ENCODE measurements around the gene TSPAN5.

The TSPAN5 gene

DNA sequence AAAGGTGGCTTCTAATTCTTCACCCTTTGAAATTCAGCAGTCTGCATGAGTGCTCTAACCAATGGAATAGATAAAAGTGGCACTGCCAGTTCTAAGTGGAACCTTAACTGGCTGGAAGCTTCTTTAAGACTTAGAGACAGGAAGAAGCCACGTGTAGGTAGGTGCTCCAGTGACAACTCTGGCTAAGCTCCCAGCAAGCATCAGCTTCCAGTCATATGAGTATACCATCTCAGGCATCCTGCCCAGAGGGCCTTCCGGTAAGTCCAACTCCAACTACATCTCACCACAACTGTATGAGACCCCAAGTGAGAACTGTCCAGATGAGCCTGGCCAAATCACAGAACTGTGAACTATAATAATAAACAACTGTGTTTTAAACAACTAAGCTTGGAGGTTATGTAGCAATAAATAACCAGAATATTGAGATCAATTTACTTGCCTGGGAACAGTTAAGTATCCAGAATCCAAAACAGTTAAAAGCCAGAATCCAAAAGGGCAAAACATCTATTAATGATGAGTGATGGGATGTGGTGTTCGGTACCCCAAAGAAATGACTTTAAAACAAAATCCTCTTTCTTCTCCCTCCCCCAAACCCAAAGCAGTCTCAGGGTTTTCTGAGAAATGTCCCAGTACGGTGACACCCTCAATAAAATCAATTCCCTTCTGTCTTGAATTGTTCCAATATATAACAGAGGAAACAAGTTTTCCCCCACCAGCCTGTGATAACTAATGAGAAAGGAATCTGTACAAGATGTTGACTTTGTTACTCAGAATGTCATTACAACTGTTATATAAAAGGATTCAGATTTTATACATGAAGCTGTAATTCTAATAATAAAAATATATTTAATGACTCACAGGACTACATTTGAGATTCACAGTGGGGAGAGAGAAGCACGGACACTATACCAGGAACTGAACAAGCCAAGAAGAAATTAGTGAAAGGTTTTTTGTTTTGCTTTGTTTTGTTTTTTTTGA is 4.2 kb downstream of the TSPAN5 start:
- FAIRE-seq, result no peak
- no peak for TF ChIP-seq POLR2A (IDR thresholded peaks at IDR 0.05; ENCODE audit: low read depth, low read length)
- TF ChIP-seq POU2F2 (IDR thresholded peaks at IDR 0.05; ENCODE audit: low read depth, low read length), result no peak
- no peak for TF ChIP-seq TAF1 (IDR thresholded peaks at IDR 0.05; ENCODE audit: low read depth, low read length)
- no peak for TF ChIP-seq SPI1 (IDR thresholded peaks at IDR 0.05; ENCODE audit: low read depth, low read length)
- TF ChIP-seq PAX5 (IDR thresholded peaks at IDR 0.05; ENCODE audit: insufficient read depth, low read length, severe bottlenecking), result no peak
- no peak for TF ChIP-seq POLR2AphosphoS5 (IDR thresholded peaks at IDR 0.05; ENCODE audit: low read depth, low read length)

DNA sequence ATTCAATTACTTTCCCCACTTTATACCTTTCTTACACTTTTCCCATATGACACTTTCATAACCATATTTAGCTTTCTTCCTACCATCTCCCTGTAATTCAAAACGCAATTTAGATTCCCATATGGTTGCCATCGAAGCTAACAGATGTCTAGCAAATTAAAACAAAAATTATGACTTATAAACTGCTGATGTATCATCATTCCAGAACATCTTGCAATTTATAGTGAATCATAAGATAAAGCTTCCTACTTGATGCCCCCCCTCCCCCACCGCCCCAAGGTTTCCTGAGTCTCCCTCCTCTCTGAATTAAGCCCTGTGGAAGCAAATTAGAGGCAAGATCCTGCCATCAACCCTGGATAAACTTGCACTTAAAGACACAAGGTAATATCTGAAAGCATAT is 5.4 kb downstream of the TSPAN5 start:
- FAIRE-seq (no peak), DNase-seq (ENCODE audit: insufficient read length, low spot score) (no peak)
- no peak for TF ChIP-seq POLR2A (IDR thresholded peaks at IDR 0.05; ENCODE audit: low read depth, low read length)
- TF ChIP-seq PAX5 (IDR thresholded peaks at IDR 0.05; ENCODE audit: insufficient read depth, low read length, severe bottlenecking), result no peak
- TF ChIP-seq POU2F2 (IDR thresholded peaks at IDR 0.05; ENCODE audit: low read depth, low read length), result no peak
- TF ChIP-seq TAF1 (IDR thresholded peaks at IDR 0.05; ENCODE audit: low read depth, low read length), result no peak
- TF ChIP-seq SPI1 (IDR thresholded peaks at IDR 0.05; ENCODE audit: low read depth, low read length), result no peak
- no peak for TF ChIP-seq POLR2AphosphoS5 (IDR thresholded peaks at IDR 0.05; ENCODE audit: low read depth, low read length)

More for the DNA sequence above, 4.2 kb downstream of the TSPAN5 start:
- DNase-seq (ENCODE audit: insufficient read length, low spot score), result no peak

DNA sequence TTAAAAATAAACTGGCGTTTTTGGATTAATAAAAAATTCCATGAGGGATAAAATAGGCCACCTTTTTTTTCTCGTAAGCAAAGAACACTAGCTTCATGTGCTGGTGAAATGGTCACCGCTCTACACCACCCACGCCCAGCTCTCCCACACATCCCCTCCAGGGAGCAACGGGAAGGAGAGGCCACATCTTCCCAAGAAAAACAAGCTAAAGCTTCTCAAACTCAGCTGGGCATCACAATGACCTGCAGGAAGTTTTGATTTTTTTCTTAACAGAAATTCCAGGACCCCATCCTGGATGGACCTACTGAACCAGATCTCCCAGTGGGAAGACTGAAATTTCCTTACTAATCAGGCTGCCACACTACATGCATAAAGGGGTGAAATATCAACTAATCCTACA is 9.8 kb downstream of the TSPAN5 start:
- FAIRE-seq (no peak), DNase-seq (ENCODE audit: insufficient read length, low spot score) (no peak)
- TF ChIP-seq POLR2AphosphoS5 (IDR thresholded peaks at IDR 0.05; ENCODE audit: low read depth, low read length) (no peak), POLR2A (IDR thresholded peaks at IDR 0.05; ENCODE audit: low read depth, low read length) (no peak)

DNA sequence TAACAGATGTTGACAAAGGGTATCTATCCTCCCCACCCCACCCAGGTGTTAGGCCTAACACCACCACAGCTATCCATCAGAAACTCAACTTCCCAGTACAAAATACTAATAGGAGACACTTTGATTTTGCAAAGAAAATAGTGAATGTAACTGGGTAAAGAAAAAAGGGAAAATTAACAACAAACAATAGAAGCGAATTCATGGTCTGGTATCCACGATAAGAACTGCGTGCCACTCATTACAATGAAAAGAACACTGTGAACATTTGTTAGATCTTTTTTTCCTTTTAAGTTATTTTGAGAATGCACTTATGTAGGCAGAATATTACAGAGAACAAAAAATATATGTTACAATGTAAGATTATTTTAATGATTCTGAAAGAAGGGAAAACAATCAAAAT is 12.0 kb downstream of the TSPAN5 start:
- TF ChIP-seq TAF1 (IDR thresholded peaks at IDR 0.05; ENCODE audit: low read depth, low read length), result no peak
- TF ChIP-seq POLR2AphosphoS5 (IDR thresholded peaks at IDR 0.05; ENCODE audit: low read depth, low read length), result no peak
- TF ChIP-seq SPI1 (IDR thresholded peaks at IDR 0.05; ENCODE audit: low read depth, low read length), result no peak
- TF ChIP-seq POLR2A (IDR thresholded peaks at IDR 0.05; ENCODE audit: low read depth, low read length), result no peak
- TF ChIP-seq PAX5 (IDR thresholded peaks at IDR 0.05; ENCODE audit: insufficient read depth, low read length, severe bottlenecking), result no peak
- TF ChIP-seq POU2F2 (IDR thresholded peaks at IDR 0.05; ENCODE audit: low read depth, low read length), result no peak
- DNase-seq (ENCODE audit: insufficient read length, low spot score) (no peak), FAIRE-seq (no peak)

DNA sequence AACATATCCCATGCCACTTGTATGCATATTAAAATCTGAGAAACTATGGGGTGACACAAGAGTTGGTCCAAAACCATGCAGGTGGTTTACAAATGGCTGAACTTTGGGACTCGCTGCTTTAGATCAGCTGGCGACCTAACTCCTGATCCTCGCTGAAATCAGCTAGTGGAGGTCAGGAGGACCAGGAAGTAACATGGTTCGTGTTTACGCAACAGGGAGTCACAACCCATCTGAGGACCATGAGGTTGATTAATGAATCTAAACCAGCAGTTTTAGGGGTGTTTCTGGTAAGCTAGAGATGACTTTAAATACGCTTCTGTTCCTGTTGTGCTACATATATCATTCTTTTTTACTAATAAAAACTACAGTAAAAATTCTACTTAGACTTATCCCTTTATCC is 12.9 kb downstream of the TSPAN5 start:
- TF ChIP-seq POLR2A (IDR thresholded peaks at IDR 0.05; ENCODE audit: low read depth, low read length), result no peak
- TF ChIP-seq SPI1 (IDR thresholded peaks at IDR 0.05; ENCODE audit: low read depth, low read length), result no peak
- no peak for TF ChIP-seq PAX5 (IDR thresholded peaks at IDR 0.05; ENCODE audit: insufficient read depth, low read length, severe bottlenecking)
- no peak for TF ChIP-seq POLR2AphosphoS5 (IDR thresholded peaks at IDR 0.05; ENCODE audit: low read depth, low read length)
- FAIRE-seq (no peak), DNase-seq (ENCODE audit: insufficient read length, low spot score) (no peak)

DNA sequence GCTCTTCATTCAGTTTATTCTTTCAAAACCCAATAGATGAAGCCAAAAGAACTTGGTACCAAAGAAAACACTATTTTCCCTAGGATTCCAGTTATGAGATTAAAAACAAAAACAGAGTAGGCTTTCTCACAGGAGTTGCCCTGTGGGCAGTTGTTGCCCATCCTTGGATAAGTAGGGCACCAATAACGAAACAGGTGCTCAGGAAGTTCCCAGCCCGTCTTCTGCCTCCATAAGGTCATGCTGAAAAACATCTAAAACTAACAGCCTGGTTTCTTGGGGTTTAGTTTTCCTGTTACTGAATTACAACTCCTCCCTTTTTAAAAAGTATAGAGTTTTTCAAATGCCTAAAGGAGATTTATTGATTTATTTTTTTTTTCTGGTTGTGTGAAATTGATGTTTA is 14.7 kb downstream of the TSPAN5 start:
- TF ChIP-seq POU2F2 (IDR thresholded peaks at IDR 0.05; ENCODE audit: low read depth, low read length), result no peak
- no peak for TF ChIP-seq TAF1 (IDR thresholded peaks at IDR 0.05; ENCODE audit: low read depth, low read length)
- TF ChIP-seq PAX5 (IDR thresholded peaks at IDR 0.05; ENCODE audit: insufficient read depth, low read length, severe bottlenecking), result no peak
- TF ChIP-seq POLR2AphosphoS5 (IDR thresholded peaks at IDR 0.05; ENCODE audit: low read depth, low read length), result no peak
- no peak for TF ChIP-seq POLR2A (IDR thresholded peaks at IDR 0.05; ENCODE audit: low read depth, low read length)
- no peak for TF ChIP-seq SPI1 (IDR thresholded peaks at IDR 0.05; ENCODE audit: low read depth, low read length)
- FAIRE-seq, result no peak
- DNase-seq (ENCODE audit: insufficient read length, low spot score), result no peak

DNA sequence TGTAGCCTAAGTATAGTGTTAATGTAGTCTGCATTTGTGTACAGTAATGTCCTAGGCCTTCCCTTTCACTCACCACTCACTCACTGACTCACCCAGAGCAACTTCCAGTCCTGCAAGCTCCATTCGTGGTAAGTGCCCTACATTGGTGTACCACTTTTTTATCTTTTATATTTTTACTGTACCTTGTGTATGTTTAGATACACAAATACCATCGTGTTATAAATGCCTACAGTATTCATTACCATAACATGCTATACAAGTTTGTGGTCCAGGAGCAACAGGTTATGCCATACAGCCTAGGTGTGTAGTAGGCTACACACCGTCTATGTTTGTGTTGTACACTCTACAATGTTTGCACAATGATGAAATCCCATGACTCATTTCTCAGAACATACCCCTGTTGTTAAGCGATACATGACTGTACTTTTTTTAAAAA is 15.4 kb downstream of the TSPAN5 start:
- TF ChIP-seq TAF1 (IDR thresholded peaks at IDR 0.05; ENCODE audit: low read depth, low read length) (no peak), POLR2AphosphoS5 (IDR thresholded peaks at IDR 0.05; ENCODE audit: low read depth, low read length) (no peak), POLR2A (IDR thresholded peaks at IDR 0.05; ENCODE audit: low read depth, low read length) (no peak), PAX5 (IDR thresholded peaks at IDR 0.05; ENCODE audit: insufficient read depth, low read length, severe bottlenecking) (no peak), SPI1 (IDR thresholded peaks at IDR 0.05; ENCODE audit: low read depth, low read length) (no peak)

DNA sequence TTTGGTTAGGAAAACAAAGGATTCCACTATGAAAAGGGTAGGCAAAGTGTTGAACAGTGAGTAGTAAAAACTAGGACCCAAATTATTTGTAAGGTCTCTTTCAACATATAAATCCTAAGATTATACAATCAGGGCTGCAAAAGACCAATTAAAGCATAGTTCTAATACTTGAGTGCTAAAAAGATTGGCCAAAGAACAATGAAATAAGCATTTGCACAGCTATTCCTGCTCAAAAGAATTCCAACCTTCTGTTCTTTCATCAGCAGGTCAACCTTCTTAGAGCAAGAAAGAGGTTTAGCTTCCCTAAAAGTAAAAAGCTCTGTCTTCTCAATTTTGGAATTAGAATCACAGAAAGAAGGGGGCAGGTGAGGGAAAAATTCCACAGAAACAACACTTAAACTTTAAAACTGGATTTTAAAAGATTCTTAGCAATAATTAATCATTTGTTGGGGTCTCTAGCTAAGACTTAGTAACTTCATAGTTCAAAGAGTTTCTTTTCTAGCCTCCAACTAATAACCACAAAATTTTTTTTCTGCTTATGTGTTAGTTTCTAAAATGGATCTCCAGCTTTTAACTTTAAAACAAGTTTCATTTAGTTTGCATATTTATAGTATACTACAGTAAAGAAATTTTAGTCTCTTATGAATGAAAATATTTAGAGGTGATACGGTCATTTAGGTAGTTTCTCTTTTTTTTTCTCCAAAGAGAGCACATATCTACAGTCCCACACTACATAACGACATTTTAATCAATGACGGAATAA is 16.3 kb downstream of the TSPAN5 start:
- no peak for DNase-seq (ENCODE audit: insufficient read length, low spot score)
- TF ChIP-seq TAF1 (IDR thresholded peaks at IDR 0.05; ENCODE audit: low read depth, low read length) (no peak), POU2F2 (IDR thresholded peaks at IDR 0.05; ENCODE audit: low read depth, low read length) (no peak), SPI1 (IDR thresholded peaks at IDR 0.05; ENCODE audit: low read depth, low read length) (no peak), PAX5 (IDR thresholded peaks at IDR 0.05; ENCODE audit: insufficient read depth, low read length, severe bottlenecking) (no peak), POLR2A (IDR thresholded peaks at IDR 0.05; ENCODE audit: low read depth, low read length) (no peak), POLR2AphosphoS5 (IDR thresholded peaks at IDR 0.05; ENCODE audit: low read depth, low read length) (no peak)
- FAIRE-seq, result no peak

More for the DNA sequence above, 15.4 kb downstream of the TSPAN5 start:
- no peak for FAIRE-seq
- DNase-seq (ENCODE audit: insufficient read length, low spot score), result no peak

DNA sequence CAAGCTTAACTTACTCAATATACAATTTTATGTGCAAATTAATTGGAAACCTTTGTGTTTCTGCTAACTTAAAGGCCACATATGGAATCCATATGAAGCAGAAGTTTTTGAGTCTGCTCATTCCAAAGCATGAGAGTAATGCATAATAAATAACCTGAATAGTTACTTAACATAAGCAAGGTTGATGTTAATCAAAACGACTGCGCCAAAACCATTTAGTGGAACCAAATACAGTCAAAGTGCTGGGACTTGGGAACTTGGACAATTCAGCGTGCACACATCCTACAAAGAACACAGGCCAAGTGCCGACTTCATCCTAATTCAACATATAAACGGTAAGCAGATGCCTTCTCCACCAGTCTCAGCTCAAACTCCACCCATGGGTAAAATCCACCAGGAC is 17.0 kb downstream of the TSPAN5 start:
- FAIRE-seq (no peak), DNase-seq (ENCODE audit: insufficient read length, low spot score) (no peak)
- TF ChIP-seq TAF1 (IDR thresholded peaks at IDR 0.05; ENCODE audit: low read depth, low read length), result no peak
- TF ChIP-seq POLR2A (IDR thresholded peaks at IDR 0.05; ENCODE audit: low read depth, low read length), result no peak
- TF ChIP-seq POLR2AphosphoS5 (IDR thresholded peaks at IDR 0.05; ENCODE audit: low read depth, low read length), result no peak
- TF ChIP-seq SPI1 (IDR thresholded peaks at IDR 0.05; ENCODE audit: low read depth, low read length), result no peak
- TF ChIP-seq PAX5 (IDR thresholded peaks at IDR 0.05; ENCODE audit: insufficient read depth, low read length, severe bottlenecking), result no peak
- no peak for TF ChIP-seq POU2F2 (IDR thresholded peaks at IDR 0.05; ENCODE audit: low read depth, low read length)
